Osteocyte (in vitro differentiated cells): ENCODE measurements around the gene SPTLC3. TPM values are rescaled to one million over a fixed set of nuclear protein-coding genes. Genes with fewer than 3 reads are reported as not detected.
"Not testable (repeated sequence)": the region's sequence is repeated elsewhere in the genome, so short reads cannot be mapped to it uniquely, and the experiment has no call there.

Experiments
- DNase-seq: peaks from one replicate; pipeline ENCODE4 v3.0.0; 2021; ENCODE audit warnings: mixed read lengths; ENCODE audit not compliant: unreplicated experiment; ENCODE audit errors: extremely low spot score
- H3K27ac Mint-ChIP-seq: one replicate; pipeline ENCODE4 v1.8.0; 2021; ENCODE audit warnings: mild to moderate bottlenecking, mixed read lengths; ENCODE audit not compliant: unreplicated experiment
- H3K27me3 Mint-ChIP-seq: one replicate; pipeline ENCODE4 v1.8.0; 2021; ENCODE audit warnings: mixed read lengths; ENCODE audit not compliant: unreplicated experiment
- H3K36me3 Mint-ChIP-seq: one replicate; pipeline ENCODE4 v1.8.0; 2021; ENCODE audit warnings: mixed read lengths; ENCODE audit not compliant: unreplicated experiment
- H3K4me1 Mint-ChIP-seq: one replicate; pipeline ENCODE4 v1.8.0; 2021; ENCODE audit warnings: mixed read lengths; ENCODE audit not compliant: unreplicated experiment
- H3K4me3 Mint-ChIP-seq: one replicate; pipeline ENCODE4 v1.8.0; 2021; ENCODE audit warnings: mild to moderate bottlenecking, moderate library complexity, mixed read lengths; ENCODE audit not compliant: unreplicated experiment
- H3K9me3 Mint-ChIP-seq: one replicate; pipeline ENCODE4 v1.8.0; 2021; ENCODE audit warnings: mixed read lengths; ENCODE audit not compliant: unreplicated experiment
- total RNA-seq: library from RNA; stranded (reverse); gene quantifications from 2 replicates; pipeline ENCODE4 v1.2.1, GENCODE V29; 2021
- TF ChIP-seq, protein P1 (sequence below): fragments of 200-600 bp; sonication (generic); IDR thresholded peaks from 2 replicates; pipeline ENCODE4 v1.5.0; 2021; ENCODE audit warnings: antibody characterized with exemption, mild to moderate bottlenecking, moderate library complexity

The SPTLC3 gene
- total RNA-seq, 1 donor from 2014 or later: 5.0 TPM

DNA sequence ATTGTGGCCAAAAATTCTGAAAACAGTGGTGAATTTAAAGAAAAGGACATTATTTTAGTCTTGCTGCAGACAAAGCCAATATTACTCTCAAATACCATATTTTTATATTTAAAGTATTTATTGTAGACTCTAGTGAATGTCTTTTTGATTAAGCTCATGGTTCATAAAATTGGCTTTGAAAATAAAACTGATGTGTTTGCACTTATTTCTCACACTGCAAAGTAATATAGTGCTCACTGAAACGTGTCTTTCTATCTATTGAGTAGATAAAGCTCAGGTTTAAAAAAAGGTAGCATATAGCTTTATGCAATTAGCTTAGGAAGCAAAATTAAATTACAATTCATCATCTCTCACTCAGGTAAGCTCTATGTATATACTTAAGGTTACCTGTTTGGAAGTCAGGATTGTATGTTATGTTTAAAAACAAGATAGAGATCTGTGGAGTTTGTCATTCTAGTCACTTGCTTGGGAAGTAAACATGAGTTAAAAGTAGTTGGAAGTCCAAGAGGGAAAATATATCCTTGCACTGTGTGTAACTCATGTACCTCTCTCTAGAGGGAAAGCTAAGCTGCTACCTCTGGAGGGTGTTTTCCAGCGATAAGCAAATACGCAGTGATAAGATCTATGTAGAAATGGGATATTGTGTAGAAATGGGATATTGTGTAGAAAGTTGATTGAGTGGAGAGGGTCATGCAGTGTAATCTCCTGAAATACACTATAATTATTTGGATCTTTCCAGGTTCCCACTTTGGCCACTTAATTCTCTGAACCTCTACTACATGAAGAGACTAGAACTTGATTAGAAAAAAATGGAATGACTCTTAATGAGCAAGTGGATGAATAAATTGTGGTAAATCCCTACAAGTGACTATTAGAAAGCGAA is 29.9 kb upstream of the SPTLC3 start:
- TF ChIP-seq, protein P1, sequence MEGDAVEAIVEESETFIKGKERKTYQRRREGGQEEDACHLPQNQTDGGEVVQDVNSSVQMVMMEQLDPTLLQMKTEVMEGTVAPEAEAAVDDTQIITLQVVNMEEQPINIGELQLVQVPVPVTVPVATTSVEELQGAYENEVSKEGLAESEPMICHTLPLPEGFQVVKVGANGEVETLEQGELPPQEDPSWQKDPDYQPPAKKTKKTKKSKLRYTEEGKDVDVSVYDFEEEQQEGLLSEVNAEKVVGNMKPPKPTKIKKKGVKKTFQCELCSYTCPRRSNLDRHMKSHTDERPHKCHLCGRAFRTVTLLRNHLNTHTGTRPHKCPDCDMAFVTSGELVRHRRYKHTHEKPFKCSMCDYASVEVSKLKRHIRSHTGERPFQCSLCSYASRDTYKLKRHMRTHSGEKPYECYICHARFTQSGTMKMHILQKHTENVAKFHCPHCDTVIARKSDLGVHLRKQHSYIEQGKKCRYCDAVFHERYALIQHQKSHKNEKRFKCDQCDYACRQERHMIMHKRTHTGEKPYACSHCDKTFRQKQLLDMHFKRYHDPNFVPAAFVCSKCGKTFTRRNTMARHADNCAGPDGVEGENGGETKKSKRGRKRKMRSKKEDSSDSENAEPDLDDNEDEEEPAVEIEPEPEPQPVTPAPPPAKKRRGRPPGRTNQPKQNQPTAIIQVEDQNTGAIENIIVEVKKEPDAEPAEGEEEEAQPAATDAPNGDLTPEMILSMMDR: no peak
- H3K36me3 Mint-ChIP-seq: peaks cover 2% of the 10 kb centered on the region
- no peaks in the 10 kb centered on the region for H3K27me3 Mint-ChIP-seq
- peaks cover 9% of the 10 kb centered on the region for H3K4me1 Mint-ChIP-seq
- peaks cover 6% of the 10 kb centered on the region for H3K9me3 Mint-ChIP-seq
- H3K27ac Mint-ChIP-seq: no peak overlapping the region
- no peak overlapping the region for H3K4me3 Mint-ChIP-seq
- DNase-seq: no peak

DNA sequence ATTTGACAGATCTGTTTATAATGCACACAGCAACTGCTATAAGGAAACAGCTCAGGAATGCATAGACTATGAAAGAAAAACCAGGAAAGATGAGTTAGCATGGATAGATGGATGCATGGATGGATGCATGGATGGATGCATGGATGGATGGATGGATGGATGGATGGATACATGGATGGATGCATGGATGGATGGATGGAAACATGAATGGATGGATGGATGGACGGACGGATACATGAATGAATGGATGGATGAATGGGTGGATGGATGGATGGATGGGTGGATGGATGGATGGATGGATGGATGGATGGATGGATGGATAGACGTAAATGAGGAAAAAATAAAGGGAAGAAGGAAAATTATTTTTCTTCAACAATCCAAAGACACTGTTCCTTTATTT is 29.1 kb upstream of the SPTLC3 start:
- not testable (repeated sequence) for H3K36me3 Mint-ChIP-seq, H3K9me3 Mint-ChIP-seq, H3K4me3 Mint-ChIP-seq, DNase-seq, H3K27me3 Mint-ChIP-seq, H3K27ac Mint-ChIP-seq, H3K4me1 Mint-ChIP-seq

DNA sequence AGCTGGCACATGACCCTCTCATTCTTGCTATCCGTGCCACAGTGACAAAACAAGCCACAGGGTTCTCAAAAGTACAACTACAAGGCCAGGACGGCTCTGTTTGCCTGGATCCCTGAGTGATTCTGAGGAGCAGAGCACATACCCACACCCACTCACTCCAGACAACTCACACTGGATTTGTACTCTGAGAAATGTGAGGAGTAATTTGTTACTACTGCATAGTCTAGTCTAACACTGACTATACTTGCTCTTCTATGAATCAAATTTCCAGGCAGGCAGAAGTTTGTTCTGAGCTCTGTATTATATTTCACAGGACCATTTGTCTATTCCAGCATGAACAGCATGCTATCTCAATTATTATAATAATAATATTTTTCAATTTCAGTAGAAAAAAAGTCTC is 26.7 kb upstream of the SPTLC3 start:
- H3K4me3 Mint-ChIP-seq: no peak overlapping the region
- H3K27me3 Mint-ChIP-seq: no peaks in the 10 kb centered on the region
- H3K4me1 Mint-ChIP-seq: peaks cover 8% of the 10 kb centered on the region
- H3K9me3 Mint-ChIP-seq: peaks cover 3% of the 10 kb centered on the region
- TF ChIP-seq, protein P1: no peak
- no peak for DNase-seq
- H3K27ac Mint-ChIP-seq: no peak overlapping the region
- no peaks in the 10 kb centered on the region for H3K36me3 Mint-ChIP-seq

DNA sequence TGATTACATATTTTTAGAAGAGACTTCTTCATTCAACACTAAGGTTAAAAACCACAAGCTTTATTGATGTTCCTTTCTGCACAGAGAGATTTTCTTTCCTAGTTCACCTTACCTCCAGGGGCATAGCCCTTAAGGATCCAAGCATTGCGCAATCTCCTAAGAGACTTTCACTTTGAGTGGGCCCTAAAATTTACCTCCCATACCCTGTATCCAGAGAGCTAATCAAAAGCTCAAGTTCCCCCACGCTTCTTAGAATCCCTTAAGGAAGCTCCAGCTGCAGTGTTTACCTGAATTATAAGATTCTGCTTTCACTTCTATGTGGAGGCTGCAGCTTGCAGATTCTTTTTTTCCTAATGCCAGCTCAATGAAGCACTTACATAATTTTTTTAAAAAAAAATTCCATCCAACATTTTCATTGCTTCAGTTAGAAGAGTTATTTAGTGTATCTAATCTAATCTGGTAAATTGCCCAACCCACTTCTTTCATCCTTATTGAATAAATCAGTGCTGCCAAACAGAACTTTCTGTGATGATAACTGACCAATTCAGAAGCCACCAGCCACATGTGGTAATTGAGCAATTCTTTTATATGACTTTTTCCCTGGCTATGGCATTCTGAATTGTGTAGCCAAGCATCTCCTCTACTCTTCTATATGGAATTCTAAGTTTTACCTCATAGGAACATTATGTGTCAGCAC is 24.6 kb upstream of the SPTLC3 start:
- DNase-seq: no peak
- no peaks in the 10 kb centered on the region for H3K4me1 Mint-ChIP-seq
- H3K27me3 Mint-ChIP-seq: no peaks in the 10 kb centered on the region
- H3K27ac Mint-ChIP-seq: no peak overlapping the region
- no peaks in the 10 kb centered on the region for H3K36me3 Mint-ChIP-seq
- H3K9me3 Mint-ChIP-seq: peaks cover 3% of the 10 kb centered on the region
- no peak overlapping the region for H3K4me3 Mint-ChIP-seq
- TF ChIP-seq, protein P1: no peak

DNA sequence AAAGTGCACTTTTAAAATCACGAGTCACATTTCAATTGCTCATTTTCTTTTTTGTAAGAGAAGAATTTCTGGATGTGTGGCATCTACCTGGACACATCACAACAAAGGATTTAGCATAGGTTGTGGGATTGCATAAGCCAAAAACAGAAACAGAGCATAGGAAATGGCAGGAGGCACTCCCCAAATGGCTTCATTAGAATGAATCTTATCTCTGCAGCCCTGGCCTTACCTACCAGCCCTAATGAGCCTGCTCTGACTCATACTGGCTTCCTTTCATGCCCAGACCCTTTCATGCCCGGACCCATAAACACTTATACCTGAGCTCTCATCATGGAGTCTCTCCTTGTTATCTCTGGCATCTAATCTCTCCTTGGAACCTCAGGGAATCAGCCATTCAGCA is 23.9 kb upstream of the SPTLC3 start:
- H3K27ac Mint-ChIP-seq: no peak overlapping the region
- H3K36me3 Mint-ChIP-seq: no peaks in the 10 kb centered on the region
- H3K9me3 Mint-ChIP-seq: peaks cover 3% of the 10 kb centered on the region
- TF ChIP-seq, protein P1: no peak
- H3K4me1 Mint-ChIP-seq: no peaks in the 10 kb centered on the region
- H3K27me3 Mint-ChIP-seq: no peaks in the 10 kb centered on the region
- H3K4me3 Mint-ChIP-seq: no peak overlapping the region
- no peak for DNase-seq
